Nephron (organoid): ENCODE data around the gene AMZ2.
"Not testable (repeated sequence)": the region's sequence is repeated elsewhere in the genome, so short reads cannot be mapped to it uniquely, and the experiment has no call there.

Experiments used
- H3K27ac Mint-ChIP-seq, 3 experiments: 2 replicates each; pipeline ENCODE4 v1.8.0; 2020; ENCODE audit warnings: mixed read lengths in 3 of 3, mild to moderate bottlenecking in 2 of 3, moderate library complexity in 1 of 3
- H3K27me3 Mint-ChIP-seq: 2 replicates; pipeline ENCODE4 v1.8.0; 2021; ENCODE audit warnings: low read depth, mild to moderate bottlenecking, moderate library complexity, mixed read lengths
- H3K36me3 Mint-ChIP-seq: 2 replicates; pipeline ENCODE4 v1.8.0; 2020; ENCODE audit warnings: low read depth, mixed read lengths
- H3K4me1 Mint-ChIP-seq: 2 replicates; pipeline ENCODE4 v1.8.0; 2020; ENCODE audit warnings: mixed read lengths
- H3K4me3 Mint-ChIP-seq, 3 experiments: 2 replicates each; pipeline ENCODE4 v1.8.0; 2020; ENCODE audit warnings: mild to moderate bottlenecking in 3 of 3, mixed read lengths in 3 of 3, moderate library complexity in 2 of 3
- H3K9me3 Mint-ChIP-seq: 2 replicates; pipeline ENCODE4 v1.8.0; 2020; ENCODE audit warnings: mixed read lengths
- TF ChIP-seq, protein P1 (sequence below), 3 experiments: fragments of 200-600 bp; sonication (generic); IDR thresholded peaks; one replicate each; pipeline ENCODE4 v1.5.0; 2021; ENCODE audit warnings: antibody characterized with exemption in 3 of 3; ENCODE audit not compliant: unreplicated experiment in 3 of 3

The AMZ2 gene

DNA sequence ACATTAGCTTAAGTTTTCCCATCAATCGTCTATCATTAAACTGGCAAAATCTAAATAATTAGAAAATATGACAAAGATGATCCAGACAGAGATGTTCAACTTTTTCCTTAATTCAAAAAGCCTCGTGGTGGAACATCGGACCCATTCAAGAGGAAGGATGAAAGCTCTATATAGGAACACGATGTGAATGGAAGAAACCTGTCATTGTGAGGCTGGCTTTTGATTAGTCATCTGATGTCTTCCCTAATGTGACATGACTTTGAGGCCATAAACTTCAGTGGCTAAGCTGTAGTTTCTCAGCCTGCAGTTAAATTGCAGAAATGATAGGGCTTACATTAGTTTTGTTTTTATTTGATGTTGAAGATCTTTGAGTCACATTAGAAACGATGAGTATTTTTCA lies 1.0 kb downstream of the AMZ2 start:
- peak overlapping the region; percentile 86 to 87 (median 87) for H3K27ac Mint-ChIP-seq
- TF ChIP-seq, protein P1, sequence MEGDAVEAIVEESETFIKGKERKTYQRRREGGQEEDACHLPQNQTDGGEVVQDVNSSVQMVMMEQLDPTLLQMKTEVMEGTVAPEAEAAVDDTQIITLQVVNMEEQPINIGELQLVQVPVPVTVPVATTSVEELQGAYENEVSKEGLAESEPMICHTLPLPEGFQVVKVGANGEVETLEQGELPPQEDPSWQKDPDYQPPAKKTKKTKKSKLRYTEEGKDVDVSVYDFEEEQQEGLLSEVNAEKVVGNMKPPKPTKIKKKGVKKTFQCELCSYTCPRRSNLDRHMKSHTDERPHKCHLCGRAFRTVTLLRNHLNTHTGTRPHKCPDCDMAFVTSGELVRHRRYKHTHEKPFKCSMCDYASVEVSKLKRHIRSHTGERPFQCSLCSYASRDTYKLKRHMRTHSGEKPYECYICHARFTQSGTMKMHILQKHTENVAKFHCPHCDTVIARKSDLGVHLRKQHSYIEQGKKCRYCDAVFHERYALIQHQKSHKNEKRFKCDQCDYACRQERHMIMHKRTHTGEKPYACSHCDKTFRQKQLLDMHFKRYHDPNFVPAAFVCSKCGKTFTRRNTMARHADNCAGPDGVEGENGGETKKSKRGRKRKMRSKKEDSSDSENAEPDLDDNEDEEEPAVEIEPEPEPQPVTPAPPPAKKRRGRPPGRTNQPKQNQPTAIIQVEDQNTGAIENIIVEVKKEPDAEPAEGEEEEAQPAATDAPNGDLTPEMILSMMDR (IDR thresholded peaks at IDR 0.05; ENCODE audit: unreplicated experiment in 3 of 3): no peak
- peak overlapping the region; percentile 82 to 95 (median 88) for H3K4me3 Mint-ChIP-seq
- H3K9me3 Mint-ChIP-seq: no peaks in the 10 kb centered on the region
- H3K4me1 Mint-ChIP-seq: peaks cover 14% of the 10 kb centered on the region
- H3K36me3 Mint-ChIP-seq: peaks cover 14% of the 10 kb centered on the region
- H3K27me3 Mint-ChIP-seq: no peaks in the 10 kb centered on the region

DNA sequence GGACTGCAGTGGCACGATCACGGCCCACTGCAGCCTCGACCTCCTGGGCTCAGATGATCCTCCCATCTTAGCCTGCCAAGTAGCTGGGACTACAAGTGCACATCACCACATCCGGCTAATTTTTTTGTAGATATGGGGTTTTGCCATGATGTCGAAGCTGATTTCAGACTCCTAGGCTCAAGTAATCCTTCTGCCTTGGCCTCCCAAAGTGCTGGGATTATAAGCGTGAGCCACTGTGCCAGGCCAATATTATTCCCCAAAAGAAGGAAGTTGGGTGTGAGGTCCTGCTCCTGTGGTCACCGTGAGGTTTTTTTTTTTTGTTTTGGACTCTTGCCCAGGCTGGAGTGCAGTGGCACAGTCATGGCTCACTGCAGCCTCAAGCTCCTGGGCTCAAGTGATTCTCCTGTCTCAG lies 1.5 kb downstream of the AMZ2 start:
- Mint-ChIP-seq H3K27me3 (no peaks in the 10 kb centered on the region), H3K36me3 (peaks cover 18% of the 10 kb centered on the region), H3K4me3 (peak overlapping the region; percentile 82 to 95 (median 88)), H3K9me3 (no peaks in the 10 kb centered on the region), H3K27ac (no peak overlapping the region), H3K4me1 (peaks cover 14% of the 10 kb centered on the region)
- TF ChIP-seq, protein P1 (IDR thresholded peaks at IDR 0.05; ENCODE audit: unreplicated experiment in 3 of 3): no peak

DNA sequence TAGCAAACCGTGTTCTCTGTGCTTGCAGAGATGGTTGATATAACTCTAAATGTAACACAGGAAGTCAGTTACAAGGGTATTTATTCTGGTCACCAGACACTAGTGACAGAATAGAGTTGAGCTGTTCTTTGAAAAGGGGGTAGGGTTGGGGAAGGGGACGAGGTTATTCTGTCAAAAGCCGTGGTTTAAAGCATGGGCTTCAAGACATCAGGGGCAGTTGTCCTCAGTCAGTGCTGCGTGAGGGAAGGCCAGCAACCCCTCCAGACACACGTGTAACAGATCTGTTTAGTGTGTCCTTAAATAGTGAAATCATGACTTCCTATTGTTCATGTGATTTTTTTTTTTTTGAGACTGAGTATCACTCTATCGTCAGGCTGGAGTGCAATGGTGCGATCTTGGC lies 5.6 kb downstream of the AMZ2 start:
- H3K27ac Mint-ChIP-seq, H3K9me3 Mint-ChIP-seq, H3K4me3 Mint-ChIP-seq, H3K27me3 Mint-ChIP-seq: not testable (repeated sequence)
- peaks cover 16% of the 10 kb centered on the region for H3K4me1 Mint-ChIP-seq
- peaks cover 40% of the 10 kb centered on the region for H3K36me3 Mint-ChIP-seq

DNA sequence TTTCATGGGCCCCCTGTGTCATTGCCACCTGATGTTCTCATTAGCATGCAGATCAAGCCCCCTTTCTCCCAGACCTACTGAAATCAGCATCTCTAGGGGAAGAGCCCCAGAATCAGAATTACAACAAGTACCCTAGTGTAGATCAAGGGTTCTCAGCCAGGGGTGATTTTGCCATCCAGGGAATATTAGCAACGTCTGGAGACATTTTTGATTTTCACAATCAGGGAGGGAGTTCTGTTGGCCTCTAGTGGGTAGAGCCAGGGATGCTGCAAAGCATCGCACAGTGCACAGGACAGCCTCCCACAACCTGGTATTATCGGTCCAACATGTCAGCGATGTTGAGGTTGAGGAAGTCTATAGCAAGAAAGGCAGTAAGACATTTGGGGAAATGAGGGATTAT lies 7.3 kb downstream of the AMZ2 start:
- Mint-ChIP-seq H3K36me3 (peaks cover 40% of the 10 kb centered on the region), H3K4me1 (peaks cover 25% of the 10 kb centered on the region), H3K9me3 (no peaks in the 10 kb centered on the region), H3K27ac (no peak overlapping the region), H3K4me3 (no peak overlapping the region), H3K27me3 (no peaks in the 10 kb centered on the region)
- TF ChIP-seq, protein P1 (IDR thresholded peaks at IDR 0.05; ENCODE audit: unreplicated experiment in 3 of 3): no peak

DNA sequence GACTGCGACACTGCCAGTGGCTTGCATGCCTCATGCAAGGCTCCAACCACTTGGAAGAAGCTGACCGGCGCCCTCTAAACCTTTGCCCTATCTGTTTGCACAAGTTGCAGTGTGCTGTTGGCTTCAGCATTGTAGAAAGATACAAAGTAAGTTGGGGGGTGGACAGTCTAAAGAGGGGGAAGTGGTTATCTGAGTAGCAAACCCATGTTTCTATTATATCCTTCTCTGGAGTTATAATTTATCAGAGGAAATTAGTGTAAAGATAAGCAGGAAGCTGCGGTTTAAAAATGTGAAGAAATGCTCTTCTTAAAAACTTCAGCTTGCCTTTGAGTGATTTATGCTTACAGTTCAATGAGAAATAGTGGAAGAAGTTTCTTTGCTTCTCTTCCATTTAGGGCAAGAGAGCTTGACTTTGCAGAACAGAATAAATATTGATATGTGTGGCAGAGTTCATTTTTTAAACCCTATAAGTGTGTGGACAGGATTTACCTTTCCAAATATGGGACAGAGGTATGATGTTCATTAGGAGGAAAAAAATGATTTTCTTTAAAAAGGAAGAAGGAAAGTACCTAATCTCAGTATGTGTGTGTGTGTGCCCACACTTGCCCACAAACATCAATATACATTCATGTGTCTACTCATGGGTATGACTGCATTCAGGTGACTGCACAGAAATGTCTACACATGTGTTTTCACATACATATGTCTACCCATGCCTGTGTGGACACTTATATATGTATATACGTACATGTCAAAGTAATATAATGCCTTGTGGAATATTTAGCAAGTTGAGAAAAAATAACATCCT lies 8.1 kb downstream of the AMZ2 start:
- TF ChIP-seq, protein P1 (IDR thresholded peaks at IDR 0.05; ENCODE audit: unreplicated experiment in 3 of 3): no peak
- H3K9me3 Mint-ChIP-seq: no peaks in the 10 kb centered on the region

DNA sequence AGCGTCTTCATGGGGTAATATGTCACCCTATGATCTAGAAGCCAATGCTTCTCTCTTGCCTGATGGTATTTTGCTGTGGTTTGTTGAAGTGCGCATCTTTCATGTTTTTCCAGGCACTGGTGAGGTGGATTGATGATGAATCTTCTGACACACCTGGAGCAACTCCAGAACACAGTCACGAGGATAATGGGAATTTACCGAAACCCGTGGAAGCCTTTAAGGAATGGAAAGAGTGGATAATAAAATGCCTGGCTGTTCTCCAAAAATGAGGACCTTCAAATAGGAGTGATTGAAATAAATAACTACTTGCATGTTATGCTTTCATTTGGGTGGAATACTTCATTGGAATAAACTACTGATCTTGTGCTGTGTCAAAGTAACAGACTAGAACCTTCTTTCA lies 8.9 kb downstream of the AMZ2 start:
- not testable (repeated sequence) for H3K27ac Mint-ChIP-seq, H3K9me3 Mint-ChIP-seq, H3K27me3 Mint-ChIP-seq, H3K4me3 Mint-ChIP-seq
- Mint-ChIP-seq H3K4me1 (peaks cover 31% of the 10 kb centered on the region), H3K36me3 (peaks cover 40% of the 10 kb centered on the region)

More for the DNA sequence above, 8.1 kb downstream of the AMZ2 start:
- Mint-ChIP-seq H3K36me3 (peaks cover 40% of the 10 kb centered on the region), H3K4me3 (no peak overlapping the region), H3K27ac (no peak overlapping the region), H3K27me3 (no peaks in the 10 kb centered on the region), H3K4me1 (peaks cover 30% of the 10 kb centered on the region)

DNA sequence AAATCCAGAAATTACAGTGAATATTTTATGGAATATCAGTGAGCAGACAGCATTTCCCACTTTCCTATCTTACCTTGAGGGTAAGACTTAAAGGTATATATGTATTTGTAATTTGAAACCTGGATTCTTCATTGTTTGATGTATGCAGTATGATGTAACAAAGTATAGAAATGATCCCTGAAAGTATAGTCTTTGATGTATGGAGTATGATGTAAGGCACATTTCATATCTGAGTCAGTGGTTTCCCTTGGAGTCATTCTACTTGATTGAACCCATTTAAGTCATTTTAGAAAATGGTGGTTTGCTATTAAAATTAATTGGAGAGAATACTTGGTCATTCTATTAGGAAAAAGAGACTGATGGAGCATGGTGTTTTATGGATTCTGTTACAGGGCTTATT lies 10.1 kb downstream of the AMZ2 start:
- no peaks in the 10 kb centered on the region for H3K9me3 Mint-ChIP-seq
- TF ChIP-seq, protein P1 (IDR thresholded peaks at IDR 0.05; ENCODE audit: unreplicated experiment in 3 of 3): no peak
- H3K27ac Mint-ChIP-seq: peak overlapping the region in 2 of 3 experiments; percentile 45 to 72
- H3K4me3 Mint-ChIP-seq: no peak overlapping the region
- peaks cover 32% of the 10 kb centered on the region for H3K36me3 Mint-ChIP-seq
- H3K27me3 Mint-ChIP-seq: no peaks in the 10 kb centered on the region
- H3K4me1 Mint-ChIP-seq: peaks cover 38% of the 10 kb centered on the region

DNA sequence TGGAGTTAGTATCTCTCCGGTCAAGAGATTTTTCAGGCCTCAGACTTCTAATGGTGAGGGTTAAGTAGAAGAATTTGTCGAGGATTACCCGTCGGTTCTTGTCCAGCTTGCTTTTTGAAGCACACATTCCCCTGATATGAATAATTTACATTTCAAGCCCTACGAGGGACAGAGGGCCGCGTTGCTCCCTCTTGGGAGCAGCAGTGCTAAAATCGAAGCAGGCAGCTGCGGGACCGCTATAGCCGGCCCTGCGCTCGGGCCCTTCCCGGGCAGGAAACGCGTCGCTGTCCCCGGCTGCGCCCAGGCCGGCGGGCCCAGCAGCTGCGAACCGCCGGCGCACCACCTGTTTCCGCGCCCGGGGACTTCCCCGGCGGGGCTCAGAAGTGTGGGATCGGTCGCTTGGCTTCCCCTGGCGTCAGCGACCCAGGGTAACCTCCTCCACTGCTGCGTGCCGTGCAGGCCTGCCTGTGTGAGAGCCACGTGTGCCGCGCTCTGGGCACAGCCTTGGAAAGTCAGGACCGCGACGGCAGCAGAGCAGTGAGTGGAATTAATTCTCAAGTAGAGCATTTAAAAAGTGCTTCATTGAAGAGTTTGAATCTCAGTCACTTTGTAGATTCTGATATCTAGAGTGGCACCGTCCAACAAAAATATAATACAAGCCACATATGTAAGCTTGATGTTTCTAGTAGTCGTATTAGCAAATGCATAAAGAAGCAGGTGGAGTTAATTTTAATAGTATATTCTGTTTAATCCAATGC lies 11.2 kb downstream of the AMZ2 start:
- not testable (repeated sequence) for H3K27me3 Mint-ChIP-seq, H3K9me3 Mint-ChIP-seq
- Mint-ChIP-seq H3K4me1 (peaks cover 40% of the 10 kb centered on the region), H3K27ac (peak overlapping the region; percentile 62 to 88 (median 72)), H3K4me3 (peak overlapping the region; percentile 43 to 75 (median 47)), H3K36me3 (peaks cover 24% of the 10 kb centered on the region)

DNA sequence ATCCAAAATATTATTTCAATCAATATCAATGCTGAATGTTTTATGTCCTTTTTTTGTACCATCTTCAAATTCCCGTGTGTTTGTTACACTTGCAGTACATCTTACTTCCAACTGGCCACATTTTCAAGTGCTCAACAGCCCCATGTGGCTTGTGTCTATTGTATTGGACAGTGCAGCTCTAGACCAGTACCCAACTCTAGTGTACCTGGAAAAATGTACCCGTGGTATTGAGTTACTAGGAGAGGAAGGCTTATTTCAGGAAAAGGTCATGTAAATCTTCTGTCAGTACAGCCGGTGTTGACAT lies 11.8 kb downstream of the AMZ2 start:
- H3K9me3 Mint-ChIP-seq, H3K27me3 Mint-ChIP-seq: not testable (repeated sequence)
- peak overlapping the region; percentile 59 to 84 (median 62) for H3K27ac Mint-ChIP-seq
- peaks cover 40% of the 10 kb centered on the region for H3K4me1 Mint-ChIP-seq
- peaks cover 21% of the 10 kb centered on the region for H3K36me3 Mint-ChIP-seq
- H3K4me3 Mint-ChIP-seq: peak overlapping the region; percentile 28 to 56 (median 47)
